ENCODE measurements around the gene RIMBP2. TPM values are rescaled to one million over a fixed set of nuclear protein-coding genes. Genes with fewer than 3 reads are reported as not detected.

RIMBP2 gene
- total and polyA plus RNA-seq, 9 of the 15 experiments (the other 6 are each of a cell fraction or from before 2014, with no cell fraction given): not detected

- H3K9me3 ChIP-seq (replicated peaks; ENCODE audit: control insufficient read depth, insufficient read depth, low read depth, low read length): no peaks in the 10 kb centered on the region
- 1% methylated on average over 20 of the region's 20 CpGs for WGBS (ENCODE audit: insufficient coverage, low coverage, missing lambda C conversion rate)
- ATAC-seq (no peak), FAIRE-seq (no peak), DNase-seq (ENCODE audit: extremely low read depth in 1 of 4, low spot score in 3 of 4) (no peak)
- ChIA-PET CTCF (ENCODE audit: low intra/inter-chr PET ratio) (no interaction called here), POLR2A (no interaction called here)
- intact Hi-C loops (cut with micrococcal nuclease) (no loop called here), in situ Hi-C loops (cut with MboI) (no loop called here)
- H3K9me1 ChIP-seq (ENCODE audit: control insufficient read depth, insufficient read depth, low read length): no peaks in the 10 kb centered on the region
- no peak overlapping the region for H3K27ac ChIP-seq (ENCODE audit: extremely low read depth, low read depth, low read length)
- no peak overlapping the region for H3K9ac ChIP-seq (ENCODE audit: insufficient read depth in 1 of 2, low read depth in 2 of 2, low read length in 2 of 2)
- no peaks in the 10 kb centered on the region for H3K36me3 ChIP-seq (ENCODE audit: control insufficient read depth, insufficient read depth, low read length)
- H4K20me1 ChIP-seq (replicated peaks; ENCODE audit: control insufficient read depth, insufficient read depth, low read length): peaks cover 4% of the 10 kb centered on the region; the same call in 1 of the 2 replicates
- no peaks in the 10 kb centered on the region for H3K79me2 ChIP-seq (ENCODE audit: control insufficient read depth, insufficient read depth, low read length)
- H3K27me3 ChIP-seq (ENCODE audit: control insufficient read depth in 2 of 2, insufficient read depth in 2 of 2, low read length in 2 of 2): peaks cover 46 to 81% of the 10 kb centered on the region in 2 experiments
- H3K4me1 ChIP-seq (replicated peaks in 1 of 2; ENCODE audit: control insufficient read depth in 2 of 2, insufficient read depth in 2 of 2, low read length in 2 of 2): no peaks in the 10 kb centered on the region
- H3K4me3 ChIP-seq: no peak overlapping the region
- TF ChIP-seq ZNF217 (CRISPR knock-in tag; IDR thresholded peaks at IDR 0.05) (no peak), COPS2 (conservative IDR thresholded peaks at IDR 0.05) (no peak), ZNF384 (IDR thresholded peaks at IDR 0.05; ENCODE audit: low read depth, low read length) (no peak), MED1 (CRISPR knock-in tag; IDR thresholded peaks at IDR 0.05; ENCODE audit: borderline replicate concordance) (no peak), ZHX1 (conservative IDR thresholded peaks at IDR 0.05; ENCODE audit: low read length) (no peak), SMARCC2 (IDR thresholded peaks at IDR 0.05; ENCODE audit: low read depth) (no peak), MAFK (IDR thresholded peaks at IDR 0.05; ENCODE audit: low read length) (no peak), RB1 (IDR thresholded peaks at IDR 0.05; ENCODE audit: low read depth) (no peak), CSDE1 (IDR thresholded peaks at IDR 0.05) (no peak), ARID3B (CRISPR knock-in tag; IDR thresholded peaks at IDR 0.05; ENCODE audit: borderline replicate concordance) (no peak), NKRF (IDR thresholded peaks at IDR 0.05; ENCODE audit: borderline replicate concordance) (no peak), POLR2B (IDR thresholded peaks at IDR 0.05; ENCODE audit: low read depth, partially characterized antibody) (no peak)
- BruUV-seq (replicated peaks): no TSS peak
- no peak overlapping the region for H3K4me2 ChIP-seq (ENCODE audit: insufficient read depth, low read length)
- no peak overlapping the region for H2AFZ ChIP-seq (ENCODE audit: low read depth, low read length)
Observed at GRCh38 chr12:130476451-130477135, 239.5 kb downstream of the RIMBP2 start.

All from K562 (cell line).